ENCODE data around the gene SEC24D. TPM values are rescaled to one million over a fixed set of nuclear protein-coding genes. Genes with fewer than 3 reads are reported as not detected.

Gene SEC24D
- total and polyA plus RNA-seq, 9 of the 15 experiments (the other 6 are each of a cell fraction or from before 2014, with no cell fraction given): 7.1 to 22.5 (median 11.3) TPM

DNA sequence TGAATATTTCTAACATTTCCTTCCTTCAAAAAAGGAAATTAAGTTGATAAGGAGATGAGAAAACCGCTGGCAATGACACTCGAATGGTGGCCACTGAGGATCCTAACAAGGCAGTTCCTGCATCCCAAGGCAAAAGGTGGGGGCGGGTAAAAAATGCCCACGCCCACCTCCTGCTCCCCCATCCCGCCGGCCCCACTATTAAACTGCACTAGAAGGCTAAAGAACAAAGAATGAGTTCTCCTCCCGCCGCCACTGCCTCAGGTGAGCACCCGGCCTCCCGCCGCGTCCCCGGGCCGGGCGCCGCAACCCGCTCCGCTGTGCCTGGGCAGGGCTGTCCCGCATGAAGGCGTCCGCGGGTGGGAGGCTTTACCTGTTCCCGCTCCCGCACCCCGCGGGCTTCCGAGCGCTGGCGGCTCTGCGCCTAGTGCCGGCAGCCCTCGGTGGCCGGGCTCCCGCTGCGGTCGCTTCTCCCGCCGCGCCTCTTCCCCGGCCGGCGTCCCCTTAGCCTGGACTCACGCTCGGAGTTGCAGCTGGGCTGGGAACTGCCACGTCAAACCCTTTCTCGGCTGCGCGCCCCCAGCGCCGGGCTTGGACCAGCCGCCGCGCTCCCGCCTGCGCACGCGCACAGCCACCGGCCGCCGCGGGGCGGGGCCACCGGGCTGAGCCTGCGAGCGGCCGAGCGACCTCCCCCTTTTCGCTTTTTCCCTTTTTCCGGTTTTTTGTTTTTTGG lies at the start of gene SEC24D (continued):
- TF ChIP-seq AFF4 (CRISPR knock-in tag; IDR thresholded peaks at IDR 0.05): peak; percentile 66; the same call in 1 of the 2 replicates
- no peak for TF ChIP-seq AFF1 (IDR thresholded peaks at IDR 0.05; ENCODE audit: low read depth in 1 of 2, partially characterized antibody in 2 of 2)
- peak; percentile 73 for TF ChIP-seq ZFX (CRISPR knock-in tag; IDR thresholded peaks at IDR 0.05)
- peak; percentile 24 for TF ChIP-seq PHF20 (IDR thresholded peaks at IDR 0.05; ENCODE audit: partially characterized antibody)
- TF ChIP-seq RBM25 (IDR thresholded peaks at IDR 0.05; ENCODE audit: low read depth, low read length, severe bottlenecking): peak; percentile 17
- TF ChIP-seq FIP1L1 (IDR thresholded peaks at IDR 0.05; ENCODE audit: low read depth, low read length, poor library complexity, severe bottlenecking): peak; percentile 51
- no peak for TF ChIP-seq PTTG1 (tag; IDR thresholded peaks at IDR 0.05; ENCODE audit: low read depth)
- no peak for TF ChIP-seq ZNF76 (CRISPR knock-in tag; IDR thresholded peaks at IDR 0.05; ENCODE audit: borderline replicate concordance)
- no peak for TF ChIP-seq LEF1 (IDR thresholded peaks at IDR 0.05)
- no peak for TF ChIP-seq SMARCE1 (IDR thresholded peaks at IDR 0.05)
- TF ChIP-seq SAFB (IDR thresholded peaks at IDR 0.05; ENCODE audit: borderline replicate concordance, low read depth, low read length): peak; percentile 80
- TF ChIP-seq POLR2A (conservative IDR thresholded peaks at IDR 0.05): peak; percentile 51; the same call in 1 of the 2 replicates
- no peak for TF ChIP-seq ZZZ3 (IDR thresholded peaks at IDR 0.05)
- TF ChIP-seq RBFOX2 (IDR thresholded peaks at IDR 0.05; ENCODE audit: low read depth, low read length): peak; percentile 98
- TF ChIP-seq, protein P1, sequence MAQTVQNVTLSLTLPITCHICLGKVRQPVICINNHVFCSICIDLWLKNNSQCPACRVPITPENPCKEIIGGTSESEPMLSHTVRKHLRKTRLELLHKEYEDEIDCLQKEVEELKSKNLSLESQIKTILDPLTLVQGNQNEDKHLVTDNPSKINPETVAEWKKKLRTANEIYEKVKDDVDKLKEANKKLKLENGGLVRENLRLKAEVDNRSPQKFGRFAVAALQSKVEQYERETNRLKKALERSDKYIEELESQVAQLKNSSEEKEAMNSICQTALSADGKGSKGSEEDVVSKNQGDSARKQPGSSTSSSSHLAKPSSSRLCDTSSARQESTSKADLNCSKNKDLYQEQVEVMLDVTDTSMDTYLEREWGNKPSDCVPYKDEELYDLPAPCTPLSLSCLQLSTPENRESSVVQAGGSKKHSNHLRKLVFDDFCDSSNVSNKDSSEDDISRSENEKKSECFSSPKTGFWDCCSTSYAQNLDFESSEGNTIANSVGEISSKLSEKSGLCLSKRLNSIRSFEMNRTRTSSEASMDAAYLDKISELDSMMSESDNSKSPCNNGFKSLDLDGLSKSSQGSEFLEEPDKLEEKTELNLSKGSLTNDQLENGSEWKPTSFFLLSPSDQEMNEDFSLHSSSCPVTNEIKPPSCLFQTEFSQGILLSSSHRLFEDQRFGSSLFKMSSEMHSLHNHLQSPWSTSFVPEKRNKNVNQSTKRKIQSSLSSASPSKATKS (CRISPR knock-in tag; IDR thresholded peaks at IDR 0.05): no peak
- TF ChIP-seq U2AF1 (optimal IDR thresholded peaks at IDR 0.05; ENCODE audit: low read depth, low read length): peak; percentile 44
- peak in 1 of 2 experiments; percentile 27; a peak in 1 of 4 replicates for TF ChIP-seq SIN3A (IDR thresholded peaks at IDR 0.05; ENCODE audit: borderline replicate concordance in 2 of 2, control insufficient read depth in 1 of 2, low read depth in 2 of 2, low read length in 2 of 2)
- TF ChIP-seq HMG20A (CRISPR knock-in tag; conservative IDR thresholded peaks at IDR 0.05): no peak
